Activated naive CD4-positive, alpha-beta T cell (primary cell): ENCODE results near the gene RAB40C.
A peak's percentile ranks its signal among the peaks of the same experiment; 100 is the strongest.
"Not testable (repeated sequence)": the region's sequence is repeated elsewhere in the genome, so short reads cannot be mapped to it uniquely, and the experiment has no call there.

Experiments
- DNase-seq, 4 experiments: peaks; one replicate each; lab custom pipeline; 2025; lab: John Stamatoyannopoulos, UW

The RAB40C gene

DNA sequence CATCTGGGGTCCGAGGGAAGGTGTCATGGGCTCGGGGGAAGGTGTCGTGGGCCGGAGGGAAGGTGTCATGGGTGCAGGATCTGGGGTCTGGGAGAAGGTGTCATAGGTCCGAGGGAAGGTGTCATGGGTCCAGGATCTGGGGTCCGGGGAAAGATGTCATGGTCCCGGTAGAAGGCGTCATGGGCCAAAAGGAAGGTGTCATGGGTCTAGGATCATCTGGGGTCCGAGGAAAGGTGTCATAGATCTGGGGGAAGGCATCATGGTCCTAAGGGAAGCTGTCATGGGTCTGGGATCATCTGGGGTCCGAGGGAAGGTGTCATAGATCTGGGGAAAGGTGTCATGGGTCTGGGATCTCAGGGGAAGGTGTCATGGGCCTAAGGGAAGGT is 942 bp downstream of the RAB40C start:
- DNase-seq, result no peak

DNA sequence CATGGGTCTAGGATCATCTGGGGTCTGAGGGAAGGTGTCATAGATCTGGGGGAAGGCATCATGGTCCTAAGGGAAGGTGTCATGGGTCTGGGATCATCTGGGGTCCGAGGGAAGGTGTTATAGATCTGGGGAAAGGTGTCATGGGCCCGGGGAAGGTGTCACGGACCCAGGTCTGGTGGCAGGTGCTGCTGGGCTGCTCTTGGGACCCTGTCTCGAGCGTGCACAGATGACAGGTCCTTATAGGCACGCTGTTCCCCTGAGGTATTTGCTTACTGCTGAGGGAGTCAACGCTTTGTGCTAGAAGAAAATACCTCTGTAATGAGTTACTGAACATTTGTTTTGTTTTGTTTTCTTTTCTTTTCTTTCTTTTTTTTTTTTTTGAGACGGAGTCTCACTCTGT is 1.4 kb downstream of the RAB40C start:
- no peak for DNase-seq

DNA sequence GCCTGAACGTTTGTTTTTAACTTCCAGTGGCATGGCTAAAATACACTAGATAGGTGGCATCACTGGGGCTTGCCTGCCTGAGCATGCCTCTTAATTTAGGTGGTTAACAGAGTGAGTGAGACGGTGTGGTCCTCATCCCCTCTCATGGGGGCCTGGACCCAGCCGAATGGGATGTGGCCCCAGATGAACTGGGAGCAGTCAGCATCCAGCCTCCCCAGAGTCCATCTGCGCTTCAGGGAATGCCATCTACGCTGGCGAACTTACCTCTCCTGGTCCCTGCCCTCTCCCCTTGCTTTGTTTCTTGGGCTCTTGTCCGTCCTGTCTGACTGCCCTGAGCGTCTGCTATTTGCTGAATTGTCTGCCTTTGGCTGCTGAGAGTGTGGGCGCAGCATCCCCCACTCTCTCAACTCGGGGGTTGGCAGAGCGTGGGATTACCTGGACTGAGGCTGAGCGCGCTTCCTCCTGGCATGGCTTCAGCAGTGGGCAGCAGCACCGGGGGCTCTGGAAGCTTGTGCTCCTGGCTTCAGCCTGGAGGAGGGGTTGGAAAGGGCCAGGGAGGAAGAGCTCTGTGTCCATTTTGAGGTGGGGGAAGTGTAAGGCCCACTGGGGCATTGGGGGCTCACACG is 2.1 kb downstream of the RAB40C start:
- DNase-seq, result no peak

DNA sequence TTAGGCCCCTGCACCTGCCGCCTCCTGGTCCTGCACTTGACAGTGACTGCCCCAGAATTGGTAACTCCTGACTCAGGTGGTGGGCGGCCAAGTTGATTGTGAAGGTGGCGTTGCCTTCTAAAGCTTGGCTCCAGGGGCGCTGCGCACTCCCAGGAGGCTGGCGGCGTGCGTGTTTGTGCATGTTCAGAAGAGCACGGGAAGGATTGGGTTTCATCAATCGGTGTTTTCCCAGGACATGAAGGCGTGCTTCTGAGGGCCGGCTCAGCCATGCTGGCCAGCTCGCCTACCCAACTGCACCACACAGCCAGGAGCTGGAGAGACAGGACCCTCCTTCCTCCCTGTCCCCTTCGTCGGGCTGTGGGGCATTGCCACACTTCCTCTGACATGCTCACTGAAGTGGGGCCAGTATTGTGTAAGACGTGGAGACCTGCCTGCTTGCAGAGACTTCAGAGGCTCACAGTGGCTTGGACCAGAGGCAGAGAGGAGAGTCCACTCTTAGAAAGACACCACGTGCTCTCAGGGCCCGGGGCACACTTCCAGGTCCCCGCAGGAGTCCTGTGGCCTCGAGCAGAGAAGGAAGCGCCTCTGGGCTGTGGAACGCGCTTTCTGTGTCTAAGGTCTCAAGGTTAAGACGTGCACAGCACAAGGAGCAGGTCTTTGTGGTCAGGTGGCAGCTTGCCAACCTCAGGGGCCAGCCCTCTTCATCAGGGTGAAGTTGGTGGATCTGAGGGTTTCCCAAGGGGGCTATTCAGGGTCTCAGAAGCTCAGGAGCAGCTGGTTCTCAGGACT is 2.8 kb downstream of the RAB40C start:
- no peak for DNase-seq

DNA sequence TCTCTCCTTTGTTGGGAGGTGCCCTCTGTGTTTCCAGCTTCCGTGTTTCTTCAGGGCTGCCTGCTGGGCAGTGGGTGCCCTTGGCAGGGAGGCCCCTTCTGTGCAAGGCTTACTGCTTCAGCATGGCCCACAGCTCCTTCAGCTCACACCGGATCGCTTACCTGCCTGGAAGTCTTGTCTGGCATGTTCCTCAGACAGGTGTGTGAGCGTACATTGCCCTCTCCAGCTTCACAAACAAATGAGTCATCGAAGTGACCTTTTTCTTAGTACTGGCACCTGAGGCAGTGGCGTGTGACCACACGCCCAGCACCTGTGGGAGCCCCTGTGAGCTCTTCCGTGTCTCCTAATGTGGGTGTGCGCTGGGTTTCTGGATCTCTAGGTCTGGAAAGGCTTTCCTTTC is 3.5 kb downstream of the RAB40C start:
- DNase-seq, result no peak

DNA sequence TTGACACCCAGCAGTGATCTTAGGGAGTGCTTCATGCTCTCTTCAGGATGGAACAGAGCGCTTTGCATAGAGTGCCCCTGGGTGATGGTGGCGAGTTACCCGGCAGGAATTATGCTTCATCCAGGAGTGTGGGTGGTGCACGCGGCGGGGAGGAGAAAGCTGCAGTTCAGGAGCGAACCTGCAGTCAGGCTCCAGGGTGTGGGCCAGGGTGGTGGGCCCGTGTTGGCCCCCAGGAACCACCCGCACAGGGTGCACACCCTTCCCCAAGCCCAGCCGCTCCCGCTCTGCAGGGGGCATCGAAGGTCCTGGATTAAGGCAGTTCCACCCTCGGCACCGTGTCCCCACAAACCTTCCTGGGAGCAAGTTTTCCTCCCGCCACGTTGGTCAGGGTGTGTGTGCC is 3.9 kb downstream of the RAB40C start:
- no peak for DNase-seq

DNA sequence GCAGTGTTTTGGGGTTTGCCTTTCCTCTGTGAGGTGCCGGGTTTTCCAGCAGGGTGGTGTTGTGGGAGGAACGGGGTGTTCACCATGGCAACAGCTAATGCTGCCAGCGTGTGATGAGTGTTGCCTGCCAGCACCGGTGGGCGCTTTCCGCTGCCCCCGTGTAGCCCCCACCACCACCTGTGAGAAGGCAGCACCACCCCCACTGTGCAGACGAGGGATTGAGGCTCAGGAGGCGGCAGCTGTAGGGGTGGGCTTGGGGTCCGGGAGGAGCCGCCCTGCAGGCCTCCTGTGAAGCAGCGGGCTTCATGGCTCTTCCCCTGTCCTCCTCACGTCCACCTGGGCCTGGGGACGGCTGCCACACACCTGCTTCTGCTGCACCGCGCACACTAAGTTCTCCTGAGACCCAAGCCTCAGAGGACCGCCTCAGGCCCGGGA is 5.2 kb downstream of the RAB40C start:
- DNase-seq, result no peak

DNA sequence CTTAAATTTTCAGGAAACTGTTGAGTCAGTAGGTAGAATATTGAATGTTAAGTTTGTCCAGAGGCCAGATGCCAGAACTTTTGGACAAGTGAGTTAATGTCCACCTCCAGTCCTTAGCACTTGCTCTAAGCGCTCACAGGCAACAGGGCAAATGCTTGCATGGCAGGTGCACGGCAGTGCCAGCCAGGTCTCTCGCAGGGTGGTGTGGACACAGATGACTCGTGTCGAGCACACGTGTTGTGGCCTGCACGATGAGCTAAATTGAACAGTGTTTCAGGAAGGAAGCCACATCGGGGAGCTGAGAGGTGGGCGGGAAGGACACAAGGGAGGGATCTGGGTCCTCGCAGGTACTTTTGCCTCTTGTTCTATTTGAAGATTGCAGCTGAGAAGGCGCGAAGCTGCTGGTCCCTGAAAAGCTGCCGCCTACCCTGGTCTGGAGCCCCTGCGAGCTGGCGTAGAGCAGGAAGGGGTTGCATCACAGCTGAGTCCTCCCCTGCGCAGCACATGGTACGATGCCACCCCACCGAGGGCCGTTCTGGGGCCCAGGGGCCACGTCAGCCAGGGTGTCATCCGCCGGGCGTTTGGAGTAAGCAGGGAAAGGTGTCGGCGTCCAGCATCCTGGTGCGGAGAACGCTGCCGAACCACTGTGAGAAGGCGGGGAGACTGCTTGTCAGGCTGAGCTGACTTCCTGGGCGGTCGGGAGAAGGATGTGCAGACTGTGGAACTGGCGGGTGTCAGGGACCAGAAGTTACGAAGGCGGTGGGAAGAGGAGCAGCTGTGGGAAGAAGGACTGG is 6.3 kb downstream of the RAB40C start:
- no peak for DNase-seq

DNA sequence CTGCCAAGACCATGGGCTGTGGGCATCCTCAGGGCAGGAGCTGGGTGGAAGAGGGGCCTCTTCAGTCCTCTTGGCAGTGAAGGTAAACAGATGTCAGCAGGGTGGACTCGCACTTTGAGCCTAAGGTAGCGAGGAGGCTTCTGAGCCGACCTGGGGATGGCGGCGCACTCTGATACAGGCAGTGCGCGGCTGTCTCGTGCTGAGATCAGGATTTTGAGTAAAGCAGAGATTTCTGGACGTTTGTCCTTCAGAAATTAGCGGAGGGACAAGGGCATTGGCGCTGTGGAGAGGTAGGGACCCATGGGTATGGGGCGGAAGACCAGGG is 6.8 kb downstream of the RAB40C start:
- DNase-seq, result no peak

DNA sequence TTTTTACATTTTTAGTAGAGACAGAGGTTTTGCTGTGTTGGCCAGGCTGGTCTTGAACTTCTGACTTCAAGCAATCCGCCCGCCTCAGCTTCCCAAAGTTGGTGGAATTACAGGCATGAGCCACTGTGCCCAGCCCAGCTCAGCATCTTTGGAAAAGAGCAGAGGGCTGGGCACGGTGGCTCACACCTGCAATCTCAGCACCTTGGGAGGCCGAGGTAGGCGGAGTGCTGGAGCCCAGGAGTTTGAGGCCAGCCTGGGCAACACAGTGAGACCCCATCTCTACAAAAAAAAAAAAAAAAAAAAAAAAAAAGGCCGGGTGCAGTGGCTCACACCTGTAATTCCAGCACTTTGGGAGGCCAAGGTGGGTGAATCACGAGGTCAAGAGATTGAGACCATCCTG is 7.8 kb downstream of the RAB40C start:
- not testable (repeated sequence) for DNase-seq

DNA sequence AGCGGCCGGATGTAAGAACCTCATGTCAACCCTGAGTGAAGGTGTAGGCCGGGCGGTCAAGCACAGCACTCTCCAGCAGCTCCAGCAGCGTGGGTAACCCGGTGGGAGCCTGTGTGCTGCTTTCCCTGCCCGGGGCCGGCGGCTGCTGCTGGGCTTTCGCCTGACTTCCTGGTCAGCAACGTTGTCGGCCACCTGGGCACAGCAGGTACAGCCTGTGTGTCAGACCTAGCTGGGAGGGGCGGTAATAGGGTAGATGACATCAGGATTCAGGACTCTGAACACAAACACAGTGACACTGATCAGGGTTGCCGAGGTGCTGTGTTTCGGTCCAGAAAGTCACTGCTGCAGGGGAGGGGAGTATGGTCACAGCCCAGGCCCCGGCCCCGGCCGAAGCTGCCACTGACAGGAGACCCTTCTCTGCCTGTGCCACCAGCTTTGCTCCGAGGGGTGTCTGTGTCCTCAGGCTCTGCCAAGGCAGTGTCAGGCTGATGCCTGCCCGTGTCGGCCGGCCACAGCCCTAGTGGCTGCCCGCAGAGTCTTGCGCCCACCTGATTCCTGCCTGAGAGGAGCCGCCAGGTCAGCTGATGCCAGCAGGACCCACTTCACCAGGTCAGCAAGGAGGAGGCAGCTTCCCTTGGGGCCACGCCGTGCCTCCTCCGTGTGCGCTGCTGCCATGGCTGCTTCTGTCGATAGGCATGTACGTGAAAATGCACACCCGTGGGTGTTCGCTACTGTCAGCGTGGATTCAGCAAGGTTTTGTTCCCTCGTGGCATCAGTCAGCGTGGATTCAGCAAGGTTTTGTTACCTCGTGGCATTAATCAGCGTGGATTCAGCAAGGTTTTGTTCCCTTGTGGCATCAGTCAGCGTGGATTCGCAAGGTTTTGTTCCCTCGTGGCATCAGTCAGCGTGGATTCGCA is 9.2 kb downstream of the RAB40C start:
- DNase-seq, result no peak

DNA sequence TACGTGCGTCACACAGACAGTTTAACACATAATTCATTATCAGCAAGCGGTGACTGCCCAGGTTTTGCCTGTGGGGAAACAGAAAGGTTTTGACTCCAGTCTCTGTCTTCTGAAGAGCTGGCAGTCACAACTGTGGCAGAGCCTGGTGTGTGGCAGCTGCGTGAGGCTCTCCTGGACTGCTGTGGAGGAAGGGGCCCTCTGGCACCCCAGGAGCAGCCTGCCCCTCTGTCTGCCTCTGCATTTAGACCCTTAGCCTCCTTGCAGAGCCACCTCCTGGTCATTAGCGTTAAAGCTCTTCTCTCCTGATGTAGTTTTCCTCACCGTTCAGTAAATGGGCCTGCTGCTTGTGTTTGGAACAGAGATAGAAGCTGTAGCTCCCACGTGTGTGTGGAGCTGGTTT is 10.9 kb downstream of the RAB40C start:
- DNase-seq, result no peak

DNA sequence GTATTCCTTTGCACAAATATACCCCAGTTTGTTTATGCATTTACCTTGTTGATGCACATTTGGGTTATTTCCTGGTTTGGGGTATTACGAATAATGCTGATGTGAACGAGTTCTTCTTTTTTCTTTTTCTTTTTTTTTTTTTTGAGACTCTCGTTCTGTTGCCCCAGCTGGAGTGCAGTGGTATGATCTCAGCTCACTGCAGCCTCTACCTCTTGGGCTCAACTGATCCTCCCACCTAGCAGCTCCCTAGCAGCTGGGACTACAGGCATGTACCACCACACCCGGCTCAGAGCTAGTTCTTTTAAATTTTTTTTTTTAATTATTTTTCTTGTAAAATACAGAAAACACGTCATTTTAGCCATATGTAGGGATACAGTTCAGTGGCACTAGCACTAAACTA is 14.1 kb downstream of the RAB40C start:
- DNase-seq, result no peak

DNA sequence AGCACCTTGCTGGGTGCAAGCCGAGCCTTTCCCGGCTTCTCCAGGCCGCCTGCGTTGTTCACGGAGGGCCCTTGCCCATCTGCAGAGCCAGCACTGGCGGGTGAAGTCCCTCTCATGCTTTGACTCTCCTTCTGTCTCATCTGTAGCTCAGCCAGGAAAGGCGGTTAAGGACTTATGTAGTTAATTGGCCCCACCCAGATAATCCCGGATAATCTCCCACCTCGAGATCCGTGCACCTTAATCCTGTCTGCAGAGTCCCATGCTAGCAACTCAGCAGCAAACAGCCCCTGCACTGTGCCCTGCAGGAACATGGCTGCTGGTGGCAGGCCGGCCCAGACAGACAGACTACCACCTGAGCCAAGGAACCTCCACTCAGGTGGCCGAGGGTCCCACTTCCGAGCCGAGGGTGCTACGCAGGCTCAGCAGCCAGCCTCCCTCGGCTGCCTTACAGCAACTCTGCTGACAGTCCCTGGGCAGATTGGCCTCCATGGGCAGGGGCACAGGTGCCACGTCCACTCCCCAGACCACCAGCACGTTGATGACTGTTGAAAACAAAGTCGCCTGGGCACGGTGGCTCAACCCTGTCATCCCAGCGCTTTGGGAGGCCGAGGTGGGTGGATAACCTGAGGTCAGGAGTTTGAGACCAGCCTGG is 16.9 kb downstream of the RAB40C start:
- DNase-seq, result no peak

DNA sequence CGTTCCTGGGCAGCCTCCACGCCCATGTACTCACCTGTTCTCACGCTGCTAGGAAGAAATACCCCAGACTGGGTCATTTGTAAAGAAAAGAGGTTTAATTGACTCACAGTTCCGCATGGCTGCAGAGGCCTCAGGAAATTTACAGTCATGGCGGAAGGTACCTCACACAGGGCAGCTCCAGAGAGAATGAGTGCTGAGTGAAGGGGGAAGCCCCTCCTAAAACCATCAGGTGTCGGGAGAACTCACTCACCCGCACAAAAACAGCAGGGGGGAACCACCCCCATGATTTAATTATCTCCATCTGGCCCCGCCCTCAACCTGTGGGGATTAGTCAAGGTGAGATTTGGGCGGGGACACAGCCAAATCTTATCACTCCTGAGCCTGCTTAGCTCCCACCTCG is 18.2 kb downstream of the RAB40C start:
- no peak for DNase-seq

DNA sequence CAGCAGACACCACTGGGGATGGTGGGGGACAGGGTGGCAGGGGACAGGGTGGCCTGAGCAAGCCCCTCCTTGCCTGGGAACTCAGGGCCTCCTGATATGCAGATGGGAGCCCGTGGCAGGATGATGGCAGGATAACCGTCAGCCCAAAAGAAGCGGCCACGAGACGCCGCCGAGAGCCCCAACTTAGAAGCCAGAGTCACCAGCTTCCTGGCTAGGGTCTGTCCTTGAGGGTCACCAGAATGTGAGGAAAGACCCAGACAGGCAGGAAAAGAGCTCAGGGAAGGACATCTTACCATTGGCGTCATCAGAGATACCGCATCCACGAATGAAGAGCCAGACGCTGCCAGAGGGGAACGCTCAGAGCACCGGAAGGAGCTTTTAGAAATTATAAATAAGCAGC is 19.4 kb downstream of the RAB40C start:
- DNase-seq, result no peak

DNA sequence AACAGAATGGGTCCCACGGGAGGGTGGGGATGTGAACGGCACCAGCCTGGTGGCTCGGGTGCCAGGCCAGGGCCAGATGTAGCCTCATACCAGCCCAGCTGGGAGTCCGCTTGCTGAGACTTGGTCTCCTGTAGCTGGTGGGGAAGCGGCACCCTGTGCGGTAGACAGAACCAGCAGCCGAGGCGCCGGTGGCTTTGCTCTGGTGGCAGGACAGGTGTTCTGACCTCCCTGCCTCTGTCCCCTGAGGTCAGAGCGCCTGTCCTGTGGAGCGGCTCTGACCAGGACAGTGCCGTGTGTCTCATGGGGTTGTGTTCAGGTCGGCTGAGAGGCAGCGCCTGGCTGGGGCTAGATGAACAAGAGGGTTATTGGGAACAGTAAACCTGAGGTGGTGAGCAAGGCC is 20.1 kb downstream of the RAB40C start:
- no peak for DNase-seq

DNA sequence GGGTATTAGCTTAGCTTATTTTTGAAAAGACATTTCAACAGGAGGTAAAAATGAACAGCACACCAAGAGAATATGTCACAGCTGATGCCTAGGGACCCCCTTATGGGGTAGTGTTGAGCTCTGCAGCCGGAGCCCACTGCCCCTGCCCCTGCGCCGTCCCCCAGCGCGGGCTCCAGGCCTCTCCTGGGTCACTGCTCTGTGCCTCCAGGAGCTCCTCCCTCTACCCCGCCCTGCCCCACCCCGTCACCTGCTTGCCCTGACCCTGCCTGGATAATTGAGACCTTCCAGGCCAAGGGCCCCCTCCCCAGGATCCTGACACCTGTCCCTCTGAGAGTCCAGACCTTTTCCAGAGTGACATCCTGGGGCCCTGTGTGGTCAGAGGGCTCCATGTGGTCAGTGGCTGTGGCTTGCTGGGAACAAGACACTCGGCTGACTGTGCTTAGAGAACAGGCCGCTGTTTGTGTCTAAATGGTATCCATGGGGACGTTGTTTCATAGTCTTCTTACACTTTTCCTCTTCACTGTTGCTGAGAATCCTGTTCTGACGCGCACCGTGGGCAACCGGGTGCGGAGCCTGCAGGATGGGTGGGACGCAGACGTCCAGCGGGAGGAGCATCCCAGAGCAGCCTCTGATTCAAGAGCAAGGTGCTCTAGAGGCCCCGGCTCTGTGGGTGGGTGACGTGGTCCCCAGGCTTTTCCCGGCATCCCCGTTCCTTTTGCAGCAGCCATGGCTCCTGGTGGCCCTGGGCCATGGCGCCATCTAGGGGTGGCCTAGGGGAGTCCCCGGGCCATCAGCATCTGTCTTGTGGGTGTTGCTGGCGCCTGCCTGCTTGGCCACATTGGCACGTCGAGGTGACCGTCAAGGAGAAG is 20.9 kb downstream of the RAB40C start:
- DNase-seq, result peak in 3 of 4 experiments; percentile 14 to 36 (median 23)

DNA sequence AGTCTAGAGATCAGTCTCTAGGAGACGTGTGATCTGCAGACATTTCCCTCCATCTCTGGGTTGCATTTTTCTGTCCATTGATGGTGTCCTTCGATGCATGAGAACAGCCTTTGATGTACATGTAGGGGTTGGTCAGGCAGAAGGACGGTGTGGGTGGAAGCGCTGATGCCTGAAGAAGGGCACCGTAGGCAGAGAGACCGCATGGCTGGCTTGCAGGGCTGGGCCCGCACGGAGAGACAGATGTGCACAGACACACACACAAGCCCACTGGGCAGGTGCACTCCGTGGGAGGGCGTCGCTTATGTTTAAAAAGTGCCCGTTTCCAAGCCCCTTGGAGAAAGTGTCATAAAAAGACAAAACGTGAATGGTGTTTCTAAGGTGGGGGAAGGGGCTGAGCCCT is 25.3 kb downstream of the RAB40C start:
- no peak for DNase-seq

DNA sequence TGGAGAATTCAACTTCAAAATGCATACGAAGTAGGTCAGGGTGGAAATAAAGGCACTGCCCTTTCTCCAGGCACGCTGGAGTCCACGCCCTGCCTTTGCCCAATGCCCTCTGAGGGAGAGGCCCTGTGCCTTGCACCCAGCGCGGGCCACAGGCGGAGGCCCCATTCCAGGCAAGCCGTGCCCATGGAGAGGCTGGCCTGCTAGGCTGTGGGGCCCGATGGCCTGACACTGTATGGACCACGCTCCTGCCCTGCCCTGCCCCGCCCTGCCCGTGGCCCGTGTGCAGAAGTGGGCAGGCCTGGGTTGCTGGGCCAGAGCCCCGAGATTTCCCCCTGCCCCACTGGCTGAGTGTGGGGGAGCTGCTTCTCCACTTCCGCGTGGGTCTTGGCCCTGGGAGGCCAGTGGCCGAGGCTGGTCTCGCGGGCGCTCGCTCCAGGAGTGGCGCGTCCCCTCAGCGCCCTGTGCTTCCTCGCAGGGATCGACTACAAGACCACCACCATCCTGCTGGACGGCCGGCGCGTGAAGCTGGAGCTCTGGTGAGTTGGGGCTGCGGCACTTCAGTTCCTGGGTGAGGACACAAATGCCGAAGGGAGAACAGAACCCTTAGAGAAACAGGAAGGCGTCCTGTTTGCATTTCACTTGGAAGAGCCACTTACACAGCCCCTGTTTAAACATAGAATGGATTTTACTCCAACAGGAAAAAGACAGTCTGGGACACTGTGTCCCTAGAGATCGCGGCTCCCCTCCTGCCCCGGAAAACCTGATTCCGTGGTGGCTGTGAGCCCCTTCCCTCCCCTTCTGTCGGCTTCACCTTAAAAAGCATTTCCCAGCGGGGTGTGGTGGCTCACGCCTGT is 27.1 kb downstream of the RAB40C start:
- DNase-seq, result no peak
